ENCODE results near the gene GK. TPM values are rescaled to one million over a fixed set of nuclear protein-coding genes. Genes with fewer than 3 reads are reported as not detected.

The GK gene
- total RNA-seq, 1 experiment from 2014 or later: 9.8 TPM

GRCh38 chrX:30626402-30626801 lies 26.8 kb upstream of the GK start:
- Histone ChIP-seq H4K5ac (ENCODE audit: insufficient read length, low read depth, low read length) (no peak overlapping the region), H3K27me3 (ENCODE audit: insufficient read depth, low read length) (no peaks in the 10 kb centered on the region), H2BK120ac (ENCODE audit: low read depth, low read length, poor library complexity, severe bottlenecking) (no peak overlapping the region), H4K91ac (ENCODE audit: insufficient read length, low read depth, low read length) (no peak overlapping the region), H3K27ac (ENCODE audit: insufficient read length, low read depth, low read length) (no peak overlapping the region), H3K9ac (ENCODE audit: extremely low read depth, insufficient read length, low read length) (no peak overlapping the region), H3K4me2 (ENCODE audit: insufficient read depth, insufficient read length, low read length) (no peak overlapping the region), H3K9me3 (ENCODE audit: control insufficient read depth, low read depth, low read length) (peaks cover 9% of the 10 kb centered on the region), H3T11ph (ENCODE audit: low read length) (no peak overlapping the region), H4K20me1 (ENCODE audit: control insufficient read depth, insufficient read depth, insufficient read length) (no peaks in the 10 kb centered on the region), H3K4ac (ENCODE audit: low read depth, low read length) (no peak overlapping the region), H2AFZ (ENCODE audit: low read length) (no peak overlapping the region), H3K14ac (ENCODE audit: insufficient read depth, low read length) (no peak overlapping the region), H2BK20ac (ENCODE audit: low read depth, low read length, poor library complexity, severe bottlenecking) (no peak overlapping the region), H4K8ac (replicated peaks; ENCODE audit: insufficient read length, low read depth, low read length) (no peak overlapping the region), H3K18ac (ENCODE audit: insufficient read length, low read depth, low read length) (no peak overlapping the region), H3K56ac (ENCODE audit: insufficient read length, low read depth, low read length) (no peak overlapping the region), H2AK5ac (ENCODE audit: insufficient read length, low read length) (no peak overlapping the region), H3K23me2 (ENCODE audit: insufficient read length, low read depth, low read length, poor library complexity, severe bottlenecking) (no peaks in the 10 kb centered on the region), H2BK12ac (ENCODE audit: insufficient read length, low read depth, low read length) (no peak overlapping the region), H2BK15ac (ENCODE audit: low read depth, low read length) (no peak overlapping the region), H3K79me2 (ENCODE audit: insufficient read depth, low read length) (no peaks in the 10 kb centered on the region), H3K4me1 (ENCODE audit: insufficient read depth, low read length) (no peaks in the 10 kb centered on the region), H3K23ac (ENCODE audit: insufficient read length, low read depth, low read length) (no peak overlapping the region), H3K79me1 (ENCODE audit: insufficient read depth, low read depth, low read length, poor library complexity, severe bottlenecking) (no peaks in the 10 kb centered on the region), H2BK5ac (ENCODE audit: insufficient read length, low read length) (no peak overlapping the region)
- Mint-ChIP-seq H3K4me3 (no peak overlapping the region), H3K27ac (no peak overlapping the region), H3K9me3 (peaks cover 29 to 61% of the 10 kb centered on the region in 2 experiments), H3K27me3 (ENCODE audit: low read depth) (peaks cover 2% of the 10 kb centered on the region; the same call in 1 of the 2 replicates), H3K4me1 (peaks cover 3 to 5% of the 10 kb centered on the region in 2 experiments; a peak in 2 of 4 replicates), H3K36me3 (ENCODE audit: insufficient read depth in 1 of 3, low read depth in 3 of 3) (peaks cover 3 to 16% (median 5%) of the 10 kb centered on the region in 3 experiments; a peak in 5 of 7 replicates)
- TF ChIP-seq CTCF (conservative IDR thresholded peaks at IDR 0.05): no peak
- DNase-seq: no peak
- WGBS (ENCODE audit: extremely low coverage, insufficient read length, low lambda C conversion rate): no CpG with 5 or more reads among the region's 2 CpGs
